Left ventricle myocardium inferior (tissue), 1 donor: Measurements from ENCODE around the gene FNDC3B. TPM values are rescaled to one million over a fixed set of nuclear protein-coding genes. Genes with fewer than 3 reads are reported as not detected.

Experiments
- DNase-seq: peaks from one replicate; pipeline ENCODE4 v3.0.0-alpha.2; 2020
- H3K27ac ChIP-seq: fragments of 200-600 bp; replicated peaks from 2 replicates; pipeline ENCODE4 v1.8.0; 2021
- H3K27me3 ChIP-seq: fragments of 200-600 bp; 2 replicates; pipeline ENCODE4 v1.8.0; 2021; ENCODE audit warnings: low read depth
- H3K36me3 ChIP-seq: fragments of 200-600 bp; 2 replicates; pipeline ENCODE4 v1.8.0; 2021
- H3K4me1 ChIP-seq: fragments of 200-600 bp; 2 replicates; pipeline ENCODE4 v1.8.0; 2021
- H3K4me3 ChIP-seq: fragments of 200-600 bp; 2 replicates; pipeline ENCODE4 v1.8.0; 2021; ENCODE audit warnings: mild to moderate bottlenecking, moderate library complexity
- H3K9me3 ChIP-seq: fragments of 200-600 bp; replicated peaks from 2 replicates; pipeline ENCODE4 v1.8.0; 2021
- intact Hi-C: fragments of 100-400 bp; cut with micrococcal nuclease; formaldehyde crosslinking; loops from one replicate; pipeline ENCODE4 v1.11.0; 2022
- total RNA-seq: library from RNA; stranded (reverse); fragmentation: NEBNext Ultra II Directional; extraction: Animal tissue kit (Norgen Biotek cat#: 25700); gene quantifications from one replicate; pipeline ENCODE4 v1.2.1, GENCODE V29; 2021
- TF ChIP-seq, protein P1 (sequence below): fragments of 200-600 bp; IDR thresholded peaks from 2 replicates; pipeline ENCODE4 v1.8.0; 2021; ENCODE audit warnings: antibody characterized with exemption, mild to moderate bottlenecking, borderline replicate concordance
- donor health status: DM: no; HTN: yes; CAD: no; lungs with severe emphysema.

FNDC3B gene
- total RNA-seq, 1 donor from 2014 or later, result 75.7 TPM

- Histone ChIP-seq H3K27me3 (no peaks in the 10 kb centered on the region), H3K4me3 (no peak overlapping the region), H3K36me3 (peaks cover 69% of the 10 kb centered on the region), H3K27ac (no peak overlapping the region), H3K9me3 (peaks cover 6% of the 10 kb centered on the region), H3K4me1 (peaks cover 20% of the 10 kb centered on the region)
- TF ChIP-seq, protein P1, sequence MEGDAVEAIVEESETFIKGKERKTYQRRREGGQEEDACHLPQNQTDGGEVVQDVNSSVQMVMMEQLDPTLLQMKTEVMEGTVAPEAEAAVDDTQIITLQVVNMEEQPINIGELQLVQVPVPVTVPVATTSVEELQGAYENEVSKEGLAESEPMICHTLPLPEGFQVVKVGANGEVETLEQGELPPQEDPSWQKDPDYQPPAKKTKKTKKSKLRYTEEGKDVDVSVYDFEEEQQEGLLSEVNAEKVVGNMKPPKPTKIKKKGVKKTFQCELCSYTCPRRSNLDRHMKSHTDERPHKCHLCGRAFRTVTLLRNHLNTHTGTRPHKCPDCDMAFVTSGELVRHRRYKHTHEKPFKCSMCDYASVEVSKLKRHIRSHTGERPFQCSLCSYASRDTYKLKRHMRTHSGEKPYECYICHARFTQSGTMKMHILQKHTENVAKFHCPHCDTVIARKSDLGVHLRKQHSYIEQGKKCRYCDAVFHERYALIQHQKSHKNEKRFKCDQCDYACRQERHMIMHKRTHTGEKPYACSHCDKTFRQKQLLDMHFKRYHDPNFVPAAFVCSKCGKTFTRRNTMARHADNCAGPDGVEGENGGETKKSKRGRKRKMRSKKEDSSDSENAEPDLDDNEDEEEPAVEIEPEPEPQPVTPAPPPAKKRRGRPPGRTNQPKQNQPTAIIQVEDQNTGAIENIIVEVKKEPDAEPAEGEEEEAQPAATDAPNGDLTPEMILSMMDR, result no peak
- DNase-seq, result no peak
- intact Hi-C loops, result no loop called here
Measured at GRCh38 chr3:172375206-172375850, 335.9 kb downstream of the FNDC3B start.

DNA sequence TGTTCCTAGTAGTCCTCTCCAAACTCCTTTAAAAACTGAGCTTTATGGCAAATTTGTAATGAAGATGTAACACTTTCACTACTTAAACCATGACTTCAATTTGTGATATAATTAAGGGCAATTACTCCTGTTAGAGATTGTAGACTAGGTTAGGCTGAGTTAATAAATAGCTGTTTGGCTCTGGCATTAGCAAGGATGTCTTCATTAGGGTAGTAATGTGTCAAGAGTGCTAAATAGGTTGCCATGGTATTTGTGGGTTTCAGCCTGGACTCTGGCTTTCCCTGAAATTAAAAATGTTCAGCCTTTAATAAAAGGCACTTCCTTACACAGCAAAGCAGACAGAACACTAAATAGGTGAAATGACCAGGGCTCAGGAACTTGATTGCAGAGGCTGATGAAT is 337.0 kb downstream of the FNDC3B start:
- H3K4me3 ChIP-seq, result no peak overlapping the region
- H3K27ac ChIP-seq, result no peak overlapping the region
- TF ChIP-seq, protein P1, result no peak
- no peak for DNase-seq
- peaks cover 10% of the 10 kb centered on the region for H3K4me1 ChIP-seq
- H3K9me3 ChIP-seq, result peaks cover 6% of the 10 kb centered on the region
- no peaks in the 10 kb centered on the region for H3K27me3 ChIP-seq
- peaks cover 69% of the 10 kb centered on the region for H3K36me3 ChIP-seq
- intact Hi-C loops, result no loop called here

GRCh38 chr3:172376881-172377280 is 337.5 kb downstream of the FNDC3B start:
- H3K27ac ChIP-seq, result no peak overlapping the region
- no peak overlapping the region for H3K4me3 ChIP-seq
- H3K36me3 ChIP-seq, result peaks cover 66% of the 10 kb centered on the region
- TF ChIP-seq, protein P1, result no peak
- intact Hi-C loops, result no loop called here
- DNase-seq, result no peak
- H3K9me3 ChIP-seq, result peaks cover 6% of the 10 kb centered on the region
- peaks cover 8% of the 10 kb centered on the region for H3K4me1 ChIP-seq
- H3K27me3 ChIP-seq, result no peaks in the 10 kb centered on the region

DNA sequence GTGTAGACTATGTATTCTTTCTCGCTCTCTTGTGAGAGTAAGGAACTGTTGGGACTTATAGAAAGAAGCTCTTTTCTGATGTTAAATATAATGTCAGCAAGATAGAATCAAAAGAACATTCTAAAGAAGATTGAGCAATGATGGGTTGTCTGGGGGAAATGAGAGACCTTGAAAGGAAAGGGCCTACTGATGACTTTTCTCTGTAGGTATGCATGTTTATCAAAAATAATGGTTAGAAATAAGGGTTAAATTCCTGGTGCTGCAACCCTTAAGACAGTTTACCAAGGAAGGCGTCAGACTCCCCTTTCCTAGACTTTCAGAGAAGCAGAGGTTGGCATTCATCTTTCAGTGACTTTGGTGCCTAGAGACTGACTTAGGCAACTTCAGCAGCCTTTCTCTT is 339.1 kb downstream of the FNDC3B start:
- H3K4me3 ChIP-seq, result no peak overlapping the region
- intact Hi-C loops, result no loop called here
- H3K27me3 ChIP-seq, result no peaks in the 10 kb centered on the region
- peaks cover 8% of the 10 kb centered on the region for H3K4me1 ChIP-seq
- TF ChIP-seq, protein P1, result no peak
- no peak for DNase-seq
- peaks cover 55% of the 10 kb centered on the region for H3K36me3 ChIP-seq
- no peak overlapping the region for H3K27ac ChIP-seq
- H3K9me3 ChIP-seq, result peaks cover 6% of the 10 kb centered on the region

GRCh38 chr3:172379372-172379771 is 340.0 kb downstream of the FNDC3B start:
- no peaks in the 10 kb centered on the region for H3K27me3 ChIP-seq
- intact Hi-C loops, result no loop called here

More at GRCh38 chr3:172379372-172379771, 340.0 kb downstream of the FNDC3B start:
- TF ChIP-seq, protein P1, result no peak
- H3K4me3 ChIP-seq, result no peak overlapping the region
- no peak overlapping the region for H3K27ac ChIP-seq
- peaks cover 6% of the 10 kb centered on the region for H3K9me3 ChIP-seq
- peaks cover 46% of the 10 kb centered on the region for H3K36me3 ChIP-seq
- no peak for DNase-seq
- H3K4me1 ChIP-seq, result peaks cover 10% of the 10 kb centered on the region
